PC-3 (cell line): Measurements from ENCODE around the gene CELA1. TPM values are rescaled to one million over a fixed set of nuclear protein-coding genes. Genes with fewer than 3 reads are reported as not detected.

Experiments used
- ATAC-seq: fragments of 200-7000 bp; cut with Tn5 transposase; 2 replicates; pipeline ENCODE4 v1.9.1; 2020; ENCODE audit warnings: mild to moderate bottlenecking, moderate library complexity
- Bru-seq: library from RNA; stranded (reverse); fragments of 400-500 nt; gene quantifications from one replicate; lab custom pipeline; 2021; lab: Mats Ljungman, UMichigan
- BruChase-seq, 2 experiments: library from RNA; stranded (reverse); fragments of 400-500 nt; gene quantifications; one replicate each; lab custom pipeline; 2021; lab: Mats Ljungman, UMichigan
- BruUV-seq: library from RNA; stranded (reverse); fragments of 400-500 nt; replicated peaks from 2 replicates; lab custom pipeline; 2021; lab: Mats Ljungman, UMichigan
- CTCF ChIA-PET: fragments of 300-600 bp; sonication (Branson Sonifier 250); formaldehyde crosslinking; loops from one replicate; lab custom pipeline; 2022; ENCODE audit warnings: antibody characterized with exemption; lab: Charles Lee
- POLR2A ChIA-PET: fragments of 300-600 bp; sonication (Branson Sonifier 250); formaldehyde crosslinking; loops from one replicate; lab custom pipeline; 2022; ENCODE audit warnings: antibody characterized with exemption; ENCODE audit not compliant: unreplicated experiment; lab: Charles Lee
- DNase-seq: peaks from one replicate; pipeline ENCODE4 v3.0.0-alpha.2; 2015
- H2AFZ ChIP-seq: fragments of 300-600 bp; sonication (generic); 2 replicates; pipeline ENCODE4 v1.6.0; 2016; ENCODE audit warnings: antibody characterized with exemption, low read length
- H3F3A ChIP-seq: fragments of 300-600 bp; sonication (generic); one replicate; pipeline ENCODE4 v1.6.0; 2017; ENCODE audit warnings: antibody characterized with exemption, low read length, control low read depth, mild to moderate bottlenecking; ENCODE audit not compliant: unreplicated experiment
- H3K27ac ChIP-seq: fragments of 300-600 bp; sonication (generic); 2 replicates; pipeline ENCODE4 v1.5.1; 2016; ENCODE audit warnings: mild to moderate bottlenecking, low read length
- H3K27me3 ChIP-seq: fragments of 300-600 bp; sonication (generic); 2 replicates; pipeline ENCODE4 v1.6.1; 2016; ENCODE audit warnings: low read length, mixed read lengths
- H3K36me3 ChIP-seq: fragments of 300-600 bp; sonication (generic); 2 replicates; pipeline ENCODE4 v1.6.1; 2016; ENCODE audit warnings: low read depth, mixed run types, low read length, mixed read lengths
- H3K4me1 ChIP-seq: fragments of 300-600 bp; sonication (generic); 2 replicates; pipeline ENCODE4 v1.5.1; 2016; ENCODE audit warnings: low read length; ENCODE audit not compliant: insufficient read depth
- H3K4me2 ChIP-seq: fragments of 300-600 bp; sonication (generic); 2 replicates; pipeline ENCODE4 v1.6.0; 2016; ENCODE audit warnings: low read length
- H3K4me3 ChIP-seq: fragments of 300-600 bp; sonication (generic); 2 replicates; pipeline ENCODE4 v1.5.1; 2016; ENCODE audit warnings: mild to moderate bottlenecking, low read length, mixed read lengths
- H3K79me2 ChIP-seq: fragments of 300-600 bp; sonication (generic); 2 replicates; pipeline ENCODE4 v1.6.1; 2017; ENCODE audit warnings: low read length, mixed read lengths
- H3K9ac ChIP-seq: fragments of 300-600 bp; sonication (generic); 2 replicates; pipeline ENCODE4 v1.6.0; 2016; ENCODE audit warnings: mild to moderate bottlenecking, low read length
- H3K9me2 ChIP-seq: fragments of 300-600 bp; sonication (generic); replicated peaks from 2 replicates; pipeline ENCODE4 v1.6.1; 2016; ENCODE audit warnings: mixed run types, low read length, mixed read lengths
- H3K9me3 ChIP-seq: fragments of 300-600 bp; sonication (generic); 2 replicates; pipeline ENCODE4 v1.6.1; 2016; ENCODE audit warnings: low read length, mixed read lengths
- H4K20me1 ChIP-seq: fragments of 300-600 bp; sonication (generic); 2 replicates; pipeline ENCODE4 v1.6.1; 2016; ENCODE audit warnings: low read length, mixed read lengths
- CTCF ChIP-seq: fragments of 300-600 bp; sonication (generic); conservative IDR thresholded peaks from 2 replicates; pipeline ENCODE4 v1.5.1; 2017; ENCODE audit warnings: antibody characterized with exemption, low read depth, mild to moderate bottlenecking, low read length
- EZH2 ChIP-seq: fragments of 300-600 bp; sonication (generic); IDR thresholded peaks from one replicate; pipeline ENCODE4 v1.6.1; 2017; ENCODE audit warnings: antibody characterized with exemption, mild to moderate bottlenecking, low read length; ENCODE audit not compliant: unreplicated experiment
- EZH2phosphoT487 ChIP-seq: fragments of 300-600 bp; sonication (generic); IDR thresholded peaks from 2 replicates; pipeline ENCODE4 v1.6.1; 2018; ENCODE audit warnings: mild to moderate bottlenecking, antibody characterized with exemption, low read length, borderline replicate concordance
- intact Hi-C: fragments of 100-400 bp; cut with micrococcal nuclease; formaldehyde crosslinking; loops from 2 replicates; pipeline ENCODE4 v1.9.0; 2023
- long read RNA-seq: library from polyadenylated mRNA; unstranded; transcript quantifications from one replicate; pipeline ENCODE4 v2.0.0, GENCODE V29; 2021; ENCODE audit not compliant: unreplicated experiment
- total RNA-seq: library from RNA; depleted of rRNA; stranded (reverse); fragments of >200 nt; gene quantifications from 2 replicates; pipeline ENCODE4 v1.2.3, GENCODE V29; 2014; rRNA removed

Gene CELA1
- total RNA-seq (not detected in 2 replicates), Bru-seq, nascent RNA (percentile 10 among the genes with signal in this experiment), BruChase-seq, experiment 1, labeled RNA remaining after a 6-hour chase (not detected), BruChase-seq, experiment 2, labeled RNA remaining after a 2-hour chase (percentile 6 among the genes with signal in this experiment)
- long read RNA-seq = 0 reads

- no peak for TF ChIP-seq EZH2
- TF ChIP-seq CTCF = no peak
- no peak for TF ChIP-seq EZH2phosphoT487
- intact Hi-C loops = no loop called here
- Histone ChIP-seq H3F3A (no peaks in the 10 kb centered on the region), H3K9me3 (no peaks in the 10 kb centered on the region), H3K27me3 (no peaks in the 10 kb centered on the region), H3K36me3 (no peaks in the 10 kb centered on the region), H3K79me2 (no peaks in the 10 kb centered on the region), H4K20me1 (no peaks in the 10 kb centered on the region), H3K9ac (no peak within 1 kb of the TSS), H3K4me2 (no peak within 1 kb of the TSS), H3K4me3 (no peak within 1 kb of the TSS), H3K4me1 (peaks cover 7% of the 10 kb centered on the region), H3K9me2 (no peaks in the 10 kb centered on the region), H2AFZ (no peak within 1 kb of the TSS; the same call in 1 of the 2 replicates), H3K27ac (no peak within 1 kb of the TSS)
- DNase-seq = no peak
- no TSS peak for BruUV-seq
- ChIA-PET CTCF (no interaction called here), POLR2A (no interaction called here)
- ATAC-seq = no peak
Observed at GRCh38 chr12:51346581-51346980, at the start of gene CELA1. Gene CELA1 (minus strand): TSS chr12:51346679. CDS start chr12:51346638, 41 bp downstream.

GRCh38 chr12:51395283-51396230 lies 49.1 kb upstream of the CELA1 start:
- ATAC-seq (no peak), DNase-seq (no peak)
- ChIA-PET POLR2A (no interaction called here), CTCF (no interaction called here)
- no TSS peak for BruUV-seq
- Histone ChIP-seq H3K27me3 (no peaks in the 10 kb centered on the region), H3K36me3 (no peaks in the 10 kb centered on the region), H3K27ac (peak overlapping the region; percentile 90), H3K79me2 (peaks cover 33% of the 10 kb centered on the region), H3K4me1 (peaks cover 40% of the 10 kb centered on the region), H3K4me3 (no peak overlapping the region), H3K9me2 (no peaks in the 10 kb centered on the region), H3K9me3 (no peaks in the 10 kb centered on the region), H2AFZ (no peak overlapping the region), H4K20me1 (no peaks in the 10 kb centered on the region), H3F3A (peaks cover 3% of the 10 kb centered on the region), H3K4me2 (no peak overlapping the region), H3K9ac (0 out of 2 replicates have a peak overlapping the region, but pooled peaks have one; percentile 68)
- TF ChIP-seq EZH2 (no peak), CTCF (no peak), EZH2phosphoT487 (no peak)
- intact Hi-C loops = no loop called here
